Measurements from ENCODE around the gene WDR88.
"Not testable (repeated sequence)": the region's sequence is repeated elsewhere in the genome, so short reads cannot be mapped to it uniquely, and the experiment has no call there.

WDR88 gene

DNA sequence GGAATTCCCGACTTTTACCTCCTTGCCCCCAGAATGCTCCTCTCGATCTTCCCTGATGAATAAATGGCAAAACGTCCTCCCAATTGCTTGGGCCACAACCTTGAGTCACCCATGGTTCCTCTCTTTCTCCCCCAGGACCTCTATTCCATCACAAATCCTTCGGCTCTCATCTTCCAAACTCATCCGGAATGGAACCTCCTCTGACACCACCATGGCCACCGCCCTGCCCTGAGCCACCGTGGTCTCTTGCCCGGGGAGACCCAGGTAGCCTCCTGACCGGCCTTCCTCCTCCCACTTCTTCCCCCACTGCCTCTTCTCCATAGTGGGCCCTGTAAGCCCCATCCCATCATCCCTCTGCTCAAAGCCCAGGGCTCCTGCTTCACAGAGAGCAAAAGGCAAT, 88.8 kb downstream of the WDR88 start:
- Histone ChIP-seq H3K27ac (ENCODE audit: low read length) (no peak overlapping the region), H3K27me3 (ENCODE audit: control insufficient read depth, insufficient read depth, low read length) (peaks cover 5% of the 10 kb centered on the region)
- WGBS (ENCODE audit: insufficient coverage, insufficient read length): no CpG with 5 or more reads among the region's 9 CpGs

DNA sequence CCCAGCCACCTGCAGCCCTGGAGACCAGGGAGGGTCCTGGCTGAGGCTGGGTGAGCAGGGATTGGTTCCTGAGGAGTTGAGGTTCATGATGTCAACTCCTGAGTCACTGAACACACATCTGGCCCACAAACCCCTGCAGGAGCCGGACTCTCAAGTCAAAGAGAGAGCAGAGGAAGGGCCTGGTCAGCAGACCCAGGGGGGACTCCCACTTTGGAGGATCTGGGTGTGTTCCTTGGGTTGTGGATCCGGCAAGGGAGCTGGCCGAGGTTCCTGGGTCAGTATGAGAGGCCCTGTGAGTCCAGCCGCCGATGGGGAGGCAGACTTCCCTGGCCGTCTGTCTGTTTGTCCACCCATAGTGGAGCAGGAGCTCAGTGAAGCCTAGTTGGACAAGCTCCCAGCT, 89.7 kb downstream of the WDR88 start:
- H3K27ac ChIP-seq (ENCODE audit: low read length): no peak overlapping the region
- peaks cover 13% of the 10 kb centered on the region for H3K27me3 ChIP-seq (ENCODE audit: control insufficient read depth, insufficient read depth, low read length)
- H3K4me3 ChIP-seq (ENCODE audit: low read length): no peak overlapping the region
- H3K4me1 ChIP-seq (ENCODE audit: control insufficient read depth, insufficient read depth, low read length): peaks cover 3% of the 10 kb centered on the region; the same call in 1 of the 2 replicates
- no peak for DNase-seq (ENCODE audit: low read depth, low spot score)
- H3K9me3 ChIP-seq (ENCODE audit: control insufficient read depth, insufficient read depth, low read length): no peaks in the 10 kb centered on the region
- H3K36me3 ChIP-seq (ENCODE audit: control insufficient read depth, insufficient read depth, low read length): no peaks in the 10 kb centered on the region
- WGBS (ENCODE audit: insufficient coverage, insufficient read length): no CpG with 5 or more reads among the region's 6 CpGs

More for the DNA sequence above, 88.8 kb downstream of the WDR88 start:
- H3K4me3 ChIP-seq (ENCODE audit: low read length): no peak overlapping the region
- H3K4me1 ChIP-seq (ENCODE audit: control insufficient read depth, insufficient read depth, low read length): no peaks in the 10 kb centered on the region; the same call in 1 of the 2 replicates
- DNase-seq (ENCODE audit: low read depth, low spot score): no peak
- H3K9me3 ChIP-seq (ENCODE audit: control insufficient read depth, insufficient read depth, low read length): no peaks in the 10 kb centered on the region
- H3K36me3 ChIP-seq (ENCODE audit: control insufficient read depth, insufficient read depth, low read length): no peaks in the 10 kb centered on the region

DNA sequence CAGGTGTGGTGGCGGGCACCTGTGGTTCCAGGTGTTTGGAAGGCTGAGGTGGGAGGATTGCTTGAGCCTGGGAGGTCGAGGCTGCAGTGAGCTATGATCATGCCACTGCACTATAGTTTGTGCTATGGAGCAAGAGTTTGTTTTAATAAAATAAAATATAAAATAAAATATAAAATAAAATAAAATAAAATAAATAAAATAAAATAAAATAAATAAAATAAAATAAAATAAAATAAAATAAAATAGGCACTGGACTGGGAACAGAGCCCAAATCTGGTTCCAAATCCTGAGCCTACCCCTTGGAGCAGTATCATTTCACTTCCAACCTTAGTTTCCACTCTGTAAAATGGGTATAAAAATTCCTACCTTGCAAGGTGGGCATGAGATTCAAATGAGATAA, 90.3 kb downstream of the WDR88 start:
- no CpG with 5 or more reads among the region's 2 CpGs for WGBS (ENCODE audit: insufficient coverage, insufficient read length)
- not testable (repeated sequence) for H3K27ac ChIP-seq (ENCODE audit: low read length); H3K36me3 ChIP-seq (ENCODE audit: control insufficient read depth, insufficient read depth, low read length); DNase-seq (ENCODE audit: low read depth, low spot score); H3K9me3 ChIP-seq (ENCODE audit: control insufficient read depth, insufficient read depth, low read length); H3K4me1 ChIP-seq (ENCODE audit: control insufficient read depth, insufficient read depth, low read length); H3K4me3 ChIP-seq (ENCODE audit: low read length)
- H3K27me3 ChIP-seq (ENCODE audit: control insufficient read depth, insufficient read depth, low read length): peaks cover 13% of the 10 kb centered on the region

DNA sequence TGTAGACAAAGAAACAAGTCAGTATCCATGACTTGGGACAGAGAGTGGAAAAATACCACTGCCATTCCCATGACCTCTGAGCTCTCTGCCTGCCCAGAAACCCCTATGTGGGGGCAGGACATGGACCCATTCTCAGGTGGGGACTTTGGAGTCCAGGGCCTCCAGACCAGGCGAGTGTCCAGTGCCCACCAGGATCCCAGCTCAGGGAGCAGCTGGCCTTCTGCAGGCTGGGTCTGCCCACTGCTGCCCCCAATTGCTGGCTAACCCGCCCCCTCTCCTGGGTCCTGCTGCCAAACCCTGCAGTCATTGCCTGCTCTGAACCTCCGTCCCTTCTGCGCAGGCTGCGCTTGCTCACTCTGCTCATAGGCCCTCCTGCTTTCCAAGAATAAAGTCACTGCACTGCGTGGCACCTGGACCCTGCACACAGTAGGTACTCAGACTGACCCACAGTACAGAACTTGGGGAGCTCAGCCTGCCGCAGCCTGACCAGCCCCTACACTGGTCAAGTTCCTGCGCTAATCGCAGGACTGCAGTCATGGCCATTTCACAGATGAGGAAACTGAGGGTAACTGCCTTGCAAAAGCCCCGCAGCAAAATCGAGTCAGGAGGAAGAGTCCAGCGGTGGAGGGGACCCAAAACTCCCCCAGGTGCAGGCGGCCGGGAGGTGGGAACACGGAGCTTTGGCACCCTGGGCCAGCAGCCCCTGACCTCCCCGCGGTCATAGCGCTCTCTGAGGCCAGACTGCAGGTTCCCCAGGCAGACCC, 93.0 kb downstream of the WDR88 start:
- no peak for DNase-seq (ENCODE audit: low read depth, low spot score)
- peaks cover 13% of the 10 kb centered on the region for H3K27me3 ChIP-seq (ENCODE audit: control insufficient read depth, insufficient read depth, low read length)
- no CpG with 5 or more reads among the region's 18 CpGs for WGBS (ENCODE audit: insufficient coverage, insufficient read length)
- H3K4me1 ChIP-seq (ENCODE audit: control insufficient read depth, insufficient read depth, low read length): peaks cover 5% of the 10 kb centered on the region
- no peaks in the 10 kb centered on the region for H3K36me3 ChIP-seq (ENCODE audit: control insufficient read depth, insufficient read depth, low read length)
- peak overlapping the region; percentile 42; the same call in 1 of the 2 replicates for H3K4me3 ChIP-seq (ENCODE audit: low read length)
- no peak overlapping the region for H3K27ac ChIP-seq (ENCODE audit: low read length)
- no peaks in the 10 kb centered on the region for H3K9me3 ChIP-seq (ENCODE audit: control insufficient read depth, insufficient read depth, low read length)

All from iPS DF 6.9 (cell line).